Activated CD4-positive, alpha-beta T cell treated with anti-CD3 and anti-CD28 coated beads for 48 hours (primary cell): ENCODE measurements around the gene GMCL2.
"Not testable (repeated sequence)": the region's sequence is repeated elsewhere in the genome, so short reads cannot be mapped to it uniquely, and the experiment has no call there.

Experiments
- DNase-seq: peaks from one replicate; pipeline ENCODE4 v3.0.0-alpha.2; 2020

The GMCL2 gene, protein sequence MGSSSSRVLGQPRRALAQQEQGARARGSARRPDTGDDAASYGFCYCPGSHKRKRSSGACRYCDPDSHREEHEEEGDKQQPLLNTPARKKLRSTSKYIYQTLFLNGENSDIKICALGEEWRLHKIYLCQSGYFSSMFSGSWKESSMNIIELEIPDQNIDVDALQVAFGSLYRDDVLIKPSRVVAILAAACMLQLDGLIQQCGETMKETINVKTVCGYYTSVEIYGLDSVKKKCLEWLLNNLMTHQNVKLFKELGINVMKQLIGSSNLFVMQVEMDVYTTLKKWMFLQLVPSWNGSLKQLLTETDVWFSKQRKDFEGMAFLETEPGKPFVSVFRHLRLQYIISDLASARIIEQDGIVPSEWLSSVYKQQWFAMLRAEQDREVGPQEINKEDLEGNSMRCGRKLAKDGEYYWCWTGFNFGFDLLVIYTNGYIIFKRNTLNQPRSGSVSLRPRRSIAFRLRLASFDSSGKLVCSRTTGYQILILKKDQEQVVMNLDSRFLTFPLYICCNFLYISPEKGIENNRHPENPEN

DNA sequence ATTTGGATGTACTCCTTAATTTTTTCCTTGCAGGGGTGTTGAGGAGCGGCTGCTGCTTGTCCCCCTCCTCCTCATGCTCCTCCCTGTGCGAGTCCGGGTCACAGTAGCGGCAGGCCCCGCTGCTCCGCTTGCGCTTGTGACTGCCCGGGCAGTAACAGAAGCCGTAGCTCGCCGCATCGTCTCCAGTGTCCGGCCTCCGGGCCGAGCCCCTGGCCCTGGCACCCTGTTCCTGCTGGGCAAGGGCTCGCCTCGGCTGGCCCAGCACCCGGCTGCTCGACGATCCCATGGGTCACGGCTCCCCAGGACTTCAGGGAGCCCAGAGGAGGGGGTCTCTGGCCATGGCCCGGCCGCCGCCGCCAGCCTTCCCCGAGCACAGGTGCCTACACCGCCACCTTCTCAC is at the start of gene GMCL2:
GMCL2 (minus strand) TSS at position 358 of the 400 bp plus-strand sequence; CDS start at position 286, 72 bp downstream.
- DNase-seq = no peak

DNA sequence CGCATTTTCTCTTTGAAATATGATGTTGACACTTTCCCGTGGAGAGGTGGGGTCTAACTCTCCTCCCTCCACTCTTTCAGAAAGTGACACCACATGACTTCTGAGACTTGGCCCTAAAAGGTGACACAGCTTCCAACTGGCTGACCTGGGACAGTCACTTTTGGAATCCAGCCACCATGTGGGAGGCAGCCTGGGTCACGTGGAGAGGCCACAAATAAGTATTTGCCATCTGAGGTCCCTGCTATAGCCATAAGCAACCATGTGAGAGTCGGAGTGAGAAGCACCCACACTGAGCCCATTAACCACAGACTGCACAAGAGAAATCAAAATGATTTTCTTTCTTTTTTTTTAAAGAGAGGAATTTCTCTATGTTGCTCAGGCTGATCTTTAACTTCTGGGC is 49.5 kb upstream of the GMCL2 start:
- DNase-seq = no peak

DNA sequence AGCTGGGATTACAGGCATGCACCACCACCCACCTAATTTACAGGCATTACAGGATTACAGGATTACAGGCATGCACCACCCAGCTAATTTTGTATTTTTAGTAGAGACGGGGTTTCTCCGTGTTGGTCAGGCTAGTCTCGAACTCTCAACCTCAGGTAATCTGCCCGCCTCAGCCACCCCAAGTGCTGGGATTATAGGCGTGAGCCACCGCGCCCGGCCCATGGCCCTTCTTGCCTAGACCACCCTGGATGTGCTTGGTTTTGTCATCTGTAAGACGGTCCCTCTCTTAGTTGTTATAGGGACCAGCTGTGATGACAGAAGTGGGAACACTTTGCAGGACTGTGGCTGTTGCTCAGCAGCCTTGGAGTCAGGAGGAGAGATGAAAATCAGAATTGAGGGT is 49.0 kb upstream of the GMCL2 start:
- no peak for DNase-seq

DNA sequence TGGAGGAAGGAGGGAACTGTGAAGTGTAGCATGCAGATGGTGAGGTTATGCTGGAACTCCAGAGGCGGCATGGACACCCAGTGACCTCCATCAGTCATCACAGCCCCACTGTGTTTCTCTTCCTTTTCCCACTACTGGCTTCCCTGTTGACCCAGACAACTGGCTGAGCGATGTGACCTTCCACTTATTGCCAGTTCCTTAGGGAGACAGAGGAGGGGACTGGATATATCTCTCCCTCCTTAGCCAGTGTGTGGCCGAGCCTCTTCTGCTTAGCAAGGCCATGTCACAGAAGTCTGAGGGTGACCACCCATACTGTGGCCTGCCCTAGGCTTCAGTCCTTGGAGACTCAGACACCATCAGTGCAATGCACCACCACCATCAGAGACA is 48.4 kb upstream of the GMCL2 start:
- no peak for DNase-seq

DNA sequence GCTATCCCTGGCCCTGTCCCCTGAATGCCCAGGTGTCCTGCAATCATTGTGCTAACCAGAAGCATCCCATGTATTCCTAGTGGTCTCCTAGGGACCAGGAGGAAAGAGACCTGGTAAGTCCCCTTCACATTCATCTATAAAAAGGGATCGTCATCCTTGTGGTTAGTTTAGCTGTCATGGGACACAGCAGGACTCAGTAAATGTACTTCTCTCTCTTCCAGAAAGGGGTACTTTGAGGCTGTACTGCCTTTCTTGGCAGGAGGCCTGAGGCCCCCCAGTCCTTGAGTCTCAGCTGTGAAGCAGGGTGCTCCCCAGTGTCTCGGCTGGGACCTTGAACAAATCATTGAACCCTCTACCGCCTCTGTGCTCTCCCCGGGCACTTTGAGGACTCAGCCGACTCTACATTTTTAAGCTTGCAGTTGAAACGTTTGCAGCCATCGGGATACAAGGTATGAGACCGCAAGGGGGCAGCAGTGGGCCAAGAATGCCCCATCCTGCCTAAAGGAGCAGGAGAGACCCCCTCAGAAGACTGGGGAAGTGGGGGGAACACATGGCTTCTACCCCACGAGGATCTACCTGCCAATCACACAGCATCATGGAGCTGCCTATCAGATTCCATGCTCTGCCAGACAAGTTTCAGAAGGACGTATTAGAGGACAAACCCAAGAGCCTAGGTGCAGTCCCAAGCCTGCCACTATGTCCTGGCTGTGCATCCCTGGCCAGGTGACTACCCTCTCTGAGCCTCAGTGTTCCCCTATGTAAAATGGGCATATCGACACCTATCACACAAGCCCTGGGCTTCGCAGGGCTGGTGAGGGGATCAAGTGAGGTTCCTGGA is 47.8 kb upstream of the GMCL2 start:
- peak; percentile 86 for DNase-seq

DNA sequence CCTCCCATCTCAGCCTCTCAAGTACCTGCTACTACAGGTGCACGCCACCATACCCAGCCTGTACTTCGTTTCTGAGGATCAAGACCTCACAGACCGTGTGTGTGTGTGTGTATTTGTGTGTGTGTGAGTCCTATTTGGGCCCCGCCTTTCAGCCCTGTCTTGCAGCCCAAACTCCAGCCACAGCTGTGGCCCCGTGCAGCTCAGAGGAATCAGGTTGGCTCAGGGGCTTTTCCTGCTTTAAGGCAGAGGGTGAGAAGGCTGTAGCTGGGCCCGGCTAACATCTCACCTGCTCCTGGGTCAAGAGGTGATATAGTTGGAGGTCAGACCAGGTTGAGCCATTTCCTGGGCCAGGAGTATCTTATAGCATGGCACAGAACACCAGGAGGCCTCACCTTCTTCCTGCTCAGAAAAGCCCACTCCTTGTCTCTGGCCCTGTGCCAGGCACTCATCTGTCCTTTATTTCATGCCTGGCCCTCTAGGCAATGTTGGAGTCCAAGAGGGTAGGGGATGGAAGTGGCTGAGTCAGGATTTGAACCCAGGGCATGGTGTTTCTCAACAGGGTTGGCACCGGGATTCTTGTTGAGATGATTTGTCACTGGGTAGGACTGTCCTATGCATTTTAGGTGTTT is 47.1 kb upstream of the GMCL2 start:
- DNase-seq = no peak

DNA sequence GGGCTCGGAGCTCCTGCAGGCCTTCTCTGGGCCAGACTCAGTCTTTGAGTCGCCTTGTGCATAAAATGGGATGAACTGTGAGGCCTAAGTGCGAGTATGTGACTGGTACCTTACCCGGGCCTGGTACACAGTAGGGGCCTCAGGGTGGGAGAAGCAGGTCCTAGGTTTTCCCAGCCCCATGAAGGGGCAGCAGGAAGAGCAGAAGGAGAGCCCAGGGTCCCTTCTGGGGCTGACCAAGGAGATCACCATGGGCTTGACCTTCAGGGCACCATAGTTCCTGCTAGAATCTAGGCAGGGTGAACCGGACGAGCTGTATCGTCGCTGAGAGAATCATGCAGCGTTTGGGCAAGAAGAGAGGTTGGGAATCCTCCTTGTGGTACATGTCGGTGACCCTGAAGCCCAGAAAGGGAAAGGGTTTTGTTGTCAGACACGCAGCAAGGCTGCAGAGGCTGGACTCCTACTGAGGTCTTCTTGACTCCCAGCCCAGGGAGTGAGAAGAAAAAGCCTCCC is 45.8 kb upstream of the GMCL2 start:
- DNase-seq = no peak

DNA sequence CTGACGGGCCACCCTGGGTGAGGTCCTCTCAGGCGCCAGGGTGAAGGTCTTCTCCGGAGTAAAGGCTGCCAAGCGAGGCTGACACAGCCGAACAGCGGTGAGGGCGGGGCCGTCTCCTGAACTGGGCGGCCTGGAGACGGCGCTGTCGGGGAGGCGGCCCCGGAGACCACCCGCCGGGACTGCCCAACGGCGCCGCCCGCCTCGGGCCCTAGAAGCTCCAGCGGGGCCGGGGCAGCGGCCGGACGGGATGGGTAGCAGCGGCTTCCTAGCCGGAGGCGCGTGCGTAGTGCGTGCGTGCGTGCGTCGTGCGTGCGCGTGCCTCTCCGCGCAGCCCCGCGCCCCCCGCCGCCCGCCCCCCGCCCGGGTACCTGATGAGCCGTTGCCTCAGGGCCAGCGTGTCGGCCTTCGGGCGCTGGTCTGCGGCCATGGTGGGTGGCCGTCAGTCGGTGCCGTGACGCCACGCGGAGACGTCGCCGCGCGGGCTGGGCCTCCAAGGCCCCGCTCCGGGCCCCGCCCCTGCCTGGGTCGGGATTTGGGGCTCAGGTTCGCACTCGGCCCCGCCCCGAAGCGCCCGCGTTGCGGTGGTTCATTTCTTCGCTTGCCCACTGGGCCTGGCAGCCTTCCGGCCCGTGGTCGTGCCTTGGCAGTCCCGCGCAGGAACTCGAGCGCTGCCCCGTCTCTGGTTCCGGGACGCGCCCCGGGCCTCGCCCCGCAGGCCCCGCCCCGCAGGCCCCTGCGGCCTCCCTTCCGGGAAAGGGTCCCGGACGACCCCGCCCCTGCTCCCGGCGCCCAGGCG is 45.2 kb upstream of the GMCL2 start, which contains the start of gene PHYKPL:
PHYKPL (minus strand) TSS at position 679 of the 796 bp plus-strand sequence; CDS start at position 427, 252 bp downstream.
- DNase-seq = peak; percentile 83

DNA sequence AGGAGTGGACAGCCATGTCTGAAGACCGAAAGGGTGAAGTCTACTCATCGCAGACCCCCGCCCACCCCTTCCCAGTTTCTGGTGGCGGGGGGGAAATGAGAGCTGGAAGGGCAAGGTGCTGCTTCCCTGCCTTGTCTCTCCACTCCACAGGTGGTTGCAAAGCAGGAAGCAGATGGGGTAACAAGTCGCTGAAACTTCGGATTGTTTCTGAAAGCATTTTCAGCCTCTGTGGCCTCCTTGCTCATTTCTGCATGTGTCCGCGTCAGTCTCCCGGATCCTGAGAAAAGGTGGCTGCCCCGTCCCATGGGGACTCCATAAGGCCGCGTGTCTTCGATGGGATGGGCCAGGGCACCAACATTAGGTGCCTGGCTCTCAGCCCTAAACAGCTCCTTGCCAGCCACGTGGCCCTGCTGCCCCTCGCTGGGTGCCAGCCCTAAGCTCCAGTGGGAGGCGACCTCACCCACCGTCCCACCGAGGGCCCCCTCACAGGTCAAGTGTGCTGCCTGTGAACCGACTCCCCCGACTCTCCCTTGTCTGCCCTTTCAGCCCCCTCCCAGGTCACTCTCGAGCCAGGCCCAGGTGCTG is 44.5 kb upstream of the GMCL2 start:
- no peak for DNase-seq

DNA sequence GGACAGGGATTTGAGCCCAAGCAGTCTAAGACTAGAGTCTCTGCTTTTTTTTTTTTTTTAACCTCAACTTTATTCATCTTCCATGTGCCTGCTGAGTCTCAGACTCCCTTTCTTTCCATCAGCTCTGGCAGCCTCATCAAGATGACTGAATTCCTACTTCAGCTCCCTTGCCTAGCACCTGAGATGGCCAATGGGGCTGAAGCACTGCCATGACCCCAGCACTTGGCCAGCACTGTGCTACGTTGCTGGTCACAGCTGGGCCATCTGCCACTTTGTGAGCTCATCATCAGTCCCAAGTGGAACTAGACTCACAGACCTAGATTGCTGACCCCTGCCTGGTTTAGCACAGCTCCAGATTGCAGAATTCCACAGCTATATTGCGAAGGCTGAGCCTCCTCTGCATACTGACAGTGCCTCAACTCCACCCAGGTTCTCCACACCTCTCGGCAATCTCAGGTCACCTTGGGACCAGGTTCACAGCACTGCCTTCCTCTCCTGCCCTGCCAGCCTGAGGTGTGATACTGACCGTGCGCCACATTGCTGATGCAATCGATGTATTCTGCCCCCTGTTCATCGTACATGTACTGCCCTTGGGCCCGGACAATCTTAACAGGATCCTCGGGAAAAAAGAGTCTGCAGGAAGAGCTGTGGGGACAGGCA is 43.8 kb upstream of the GMCL2 start:
- no peak for DNase-seq

DNA sequence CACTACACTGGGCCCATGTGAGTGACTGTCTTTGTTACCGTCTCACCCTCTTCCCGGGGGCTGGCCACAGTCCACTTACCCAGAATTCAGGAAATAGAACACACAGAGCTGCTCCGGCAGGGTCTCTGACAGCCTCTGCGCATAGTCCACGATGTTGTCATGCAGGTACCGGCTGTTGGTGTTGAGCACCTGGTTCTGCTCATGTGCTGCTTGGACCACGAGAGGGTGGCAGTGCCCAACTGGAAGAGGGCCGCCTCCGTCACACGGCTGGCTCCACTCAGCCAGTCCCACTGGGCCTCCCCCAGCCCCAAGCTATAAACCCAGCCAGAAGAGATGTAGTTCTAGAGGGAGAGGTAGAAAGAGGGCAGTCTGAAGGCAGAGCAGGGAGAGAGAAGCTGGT is 42.7 kb upstream of the GMCL2 start:
- DNase-seq = no peak

DNA sequence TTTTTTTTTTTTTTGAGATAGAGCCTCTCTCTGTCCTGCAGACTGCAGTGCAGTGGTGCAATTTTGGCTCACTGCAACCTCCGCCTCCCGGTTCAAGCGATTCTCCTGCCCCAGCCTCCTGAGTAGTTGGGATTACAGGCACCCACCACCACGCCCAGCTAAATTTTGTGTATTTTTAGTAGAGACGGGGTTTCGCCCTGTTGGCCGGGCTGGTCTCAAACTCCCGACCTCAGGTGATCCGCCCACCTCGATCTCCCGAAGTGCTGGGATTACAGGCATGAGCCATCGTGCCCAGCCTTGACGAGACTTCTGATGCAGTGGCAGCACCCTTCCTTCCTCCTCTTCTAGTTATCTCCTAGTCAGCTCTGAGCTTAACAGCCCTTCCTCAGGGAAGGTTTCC is 41.9 kb upstream of the GMCL2 start:
- DNase-seq = not testable (repeated sequence)

DNA sequence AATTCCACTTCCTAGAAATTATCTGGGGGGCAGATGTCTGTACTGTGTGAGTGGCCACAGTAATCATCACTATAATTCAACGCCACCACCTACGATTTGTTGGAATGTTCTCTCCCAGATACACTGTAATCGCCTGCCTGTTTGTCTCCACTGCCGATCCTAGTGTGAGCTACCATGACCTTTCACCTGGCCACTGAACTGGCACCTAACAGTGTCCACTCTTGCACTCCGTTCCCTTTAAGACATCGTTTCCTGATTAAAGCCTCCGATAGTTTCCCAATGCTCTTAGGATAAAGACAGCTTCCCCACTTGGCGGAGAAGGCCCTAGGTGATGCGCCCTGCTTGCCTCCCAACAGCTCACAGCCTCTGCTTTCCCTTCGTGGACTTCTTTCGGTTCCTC is 41.4 kb upstream of the GMCL2 start:
- no peak for DNase-seq

DNA sequence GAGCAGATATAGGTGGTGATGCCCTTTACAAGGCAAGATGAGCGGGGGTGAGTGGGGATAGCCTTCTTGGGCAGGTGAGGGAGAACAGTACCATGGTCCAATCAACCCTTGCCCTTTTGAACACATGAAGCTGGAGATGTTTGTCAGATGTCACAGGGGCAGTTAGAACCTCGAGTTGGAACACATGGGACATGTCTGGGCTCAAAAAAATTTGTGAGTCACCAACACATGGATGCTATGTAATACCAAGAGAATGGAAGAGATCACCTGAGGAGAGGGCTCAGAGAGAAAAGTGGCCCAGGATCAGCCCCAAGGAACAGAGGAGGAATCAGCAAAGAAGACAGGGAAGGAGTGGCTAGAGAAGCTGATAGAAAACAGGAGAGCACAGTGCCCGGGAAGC is 40.8 kb upstream of the GMCL2 start:
- DNase-seq = no peak

DNA sequence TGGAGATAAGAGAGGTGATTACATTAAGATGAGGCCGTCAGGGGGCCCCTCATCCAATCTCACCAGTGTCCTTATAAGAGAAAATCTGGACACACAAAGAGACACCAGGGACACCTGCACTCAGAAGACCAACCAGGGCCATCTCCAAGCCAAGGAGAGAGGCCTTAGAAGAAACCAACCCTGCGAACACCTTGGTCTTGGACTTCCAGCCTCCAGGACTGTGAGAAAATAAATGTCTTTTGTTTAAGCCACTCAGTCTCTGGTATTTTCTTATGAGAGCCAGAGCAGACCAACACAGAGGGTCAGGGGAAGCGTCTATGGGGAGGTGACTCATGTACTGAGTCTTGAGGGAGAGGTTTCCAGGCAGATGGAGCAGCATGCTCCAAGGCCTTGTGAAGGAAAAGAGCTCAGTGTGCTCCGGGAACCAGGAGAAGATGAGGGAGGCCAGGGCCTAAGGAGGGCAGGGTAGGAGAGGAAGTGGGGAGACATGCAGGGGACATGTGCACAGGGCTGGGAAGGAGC is 40.0 kb upstream of the GMCL2 start:
- no peak for DNase-seq

DNA sequence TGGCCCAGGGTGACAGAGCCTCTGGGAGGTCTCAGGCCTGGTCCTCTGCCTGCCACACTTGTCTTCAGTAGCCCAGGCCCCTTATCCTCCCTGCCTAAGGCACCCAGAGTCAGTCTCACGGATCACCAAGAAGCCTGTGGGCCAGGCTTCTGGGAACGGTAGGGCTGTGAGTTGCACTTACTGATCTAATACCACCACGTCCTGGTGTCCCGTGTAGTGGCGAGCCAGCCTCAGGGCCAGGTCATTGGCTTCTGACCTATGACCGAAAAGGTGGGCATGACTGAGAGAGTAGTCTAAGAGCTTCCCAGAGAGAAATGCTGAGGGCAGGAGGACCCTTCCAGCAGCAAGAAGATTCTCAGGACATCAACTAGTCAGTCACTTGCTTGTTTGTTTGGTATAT is 38.0 kb upstream of the GMCL2 start:
- DNase-seq = no peak

DNA sequence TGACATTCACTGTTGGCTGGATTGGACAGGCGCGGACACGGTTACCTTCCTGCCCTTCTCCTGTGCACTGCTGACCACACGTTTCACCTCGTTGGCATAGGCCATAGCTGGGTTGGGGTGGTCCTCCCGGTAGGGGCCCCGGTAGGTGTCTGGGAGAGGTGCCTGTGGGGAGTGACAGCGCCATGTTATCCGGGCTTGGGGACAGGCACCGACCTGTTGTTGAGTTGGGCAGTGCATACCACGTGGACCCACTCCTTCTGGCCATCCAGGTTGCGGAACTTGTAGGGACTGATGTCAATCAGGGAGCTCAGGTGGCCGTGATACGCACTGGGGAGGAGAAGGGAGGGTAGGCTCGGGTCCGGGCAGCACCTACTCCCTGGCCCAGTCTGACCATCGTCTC is 37.2 kb upstream of the GMCL2 start:
- DNase-seq = no peak

DNA sequence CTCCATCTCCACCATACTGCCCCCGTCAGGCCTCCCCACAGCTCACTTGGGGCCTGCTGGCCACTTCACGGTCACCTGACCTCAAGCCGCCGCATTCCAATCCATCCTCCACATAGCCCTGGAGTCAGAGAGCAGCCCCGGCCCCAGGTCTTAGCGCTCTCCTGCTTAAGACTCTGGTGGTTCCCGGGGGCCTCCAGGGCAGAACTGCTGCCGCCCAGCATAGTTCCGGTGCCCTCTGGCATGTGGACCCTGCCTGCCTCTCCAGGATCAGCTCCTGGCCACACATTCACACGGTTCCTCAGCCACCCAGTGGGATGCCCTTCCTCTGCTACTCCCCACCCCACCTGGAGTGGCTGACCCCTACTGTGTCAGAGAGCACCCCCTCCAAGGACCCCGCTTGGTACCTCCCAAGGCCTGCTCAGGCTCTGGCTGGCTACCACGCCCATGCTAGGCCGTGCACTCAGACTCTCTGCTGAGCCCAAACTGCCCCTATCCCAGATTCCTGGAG is 36.7 kb upstream of the GMCL2 start:
- DNase-seq = no peak

DNA sequence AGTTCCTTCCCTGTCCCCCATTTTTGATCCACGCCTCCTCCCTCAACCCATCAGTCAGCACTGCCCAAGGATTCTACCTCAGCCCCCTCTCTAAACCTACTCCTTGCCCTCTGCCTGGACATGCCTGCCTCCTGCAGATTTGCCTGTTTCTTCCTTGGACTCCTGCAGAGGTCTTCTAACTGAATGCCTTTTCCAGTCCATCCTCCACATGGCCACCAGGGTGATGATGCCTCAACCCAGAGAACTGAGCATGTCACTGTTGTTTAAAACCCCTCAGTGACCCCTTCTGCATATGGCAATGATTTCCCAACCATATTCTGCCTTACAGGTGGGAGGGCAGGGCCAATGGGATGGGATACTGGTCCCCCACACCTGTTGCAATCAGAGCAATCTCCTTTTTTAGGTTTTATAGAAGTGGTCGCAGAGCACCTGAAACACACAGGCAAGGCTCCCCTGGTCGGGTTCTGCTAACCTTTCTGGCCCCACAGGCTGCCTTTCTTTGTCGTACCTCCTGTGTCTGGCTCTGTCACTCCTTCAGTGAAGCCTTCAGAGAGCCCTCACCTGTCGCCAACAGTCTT is 36.1 kb upstream of the GMCL2 start:
- no peak for DNase-seq

DNA sequence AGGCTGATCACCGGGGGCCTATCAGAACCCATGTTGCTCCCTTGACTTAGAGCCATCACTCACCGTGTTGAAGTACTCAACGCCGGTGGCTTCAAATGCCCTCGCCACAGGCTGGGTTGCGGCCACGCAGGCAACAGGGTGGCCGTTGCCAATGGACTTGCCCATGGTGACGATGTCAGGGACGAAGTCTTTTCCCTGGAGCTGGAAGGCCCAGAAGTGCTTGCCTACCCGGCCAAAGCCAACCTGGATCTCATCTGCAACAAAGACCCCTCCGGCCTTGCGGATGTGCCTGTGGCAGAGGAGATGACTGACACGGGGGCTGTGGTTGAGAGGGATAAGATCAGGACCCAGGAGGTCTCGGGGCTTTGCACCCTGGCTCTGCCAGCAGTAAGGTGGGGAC is 35.1 kb upstream of the GMCL2 start:
- no peak for DNase-seq
